ENCODE results near the gene HOXD11. TPM values are rescaled to one million over a fixed set of nuclear protein-coding genes. Genes with fewer than 3 reads are reported as not detected.

HOXD11 gene
- total and polyA plus RNA-seq, 4 donors, result 0.29 TPM; not detected in 3

GRCh38 chr2:176080540-176081375 lies 26.3 kb upstream of the HOXD11 start:
- H3K36me3 ChIP-seq (ENCODE audit: control insufficient read depth in 1 of 2, insufficient read depth in 2 of 2, low read length in 1 of 2), result no peaks in the 10 kb centered on the region
- 9% methylated on average over 67 to 68 of the region's 68 CpGs for whole genome bisulfite sequencing, 2 donors
- no peaks in the 10 kb centered on the region for H3K27me3 ChIP-seq (ENCODE audit: control insufficient read depth in 1 of 2, insufficient read depth in 2 of 2, low read length in 1 of 2)
- peaks cover 2% of the 10 kb centered on the region for H3K9me3 ChIP-seq (ENCODE audit: control insufficient read depth, low read length)
- H3K4me1 ChIP-seq (ENCODE audit: control insufficient read depth in 1 of 2, insufficient read depth in 2 of 2, low read length in 2 of 2), result no peaks in the 10 kb centered on the region
- ATAC-seq (ENCODE audit: low FRiP score) (no peak), DNase-seq (no peak)
- H3K4me3 ChIP-seq (ENCODE audit: low read length in 2 of 2), result peak overlapping the region in 1 of 2 donors; percentile 20
- intact Hi-C loops (cut with DNase I), result loop anchor here in 1 of 2 donors (10.0 kb wide), 1 partner anchor 1746 kb away; the partner anchor contains the start of gene SP9
- H3K27ac ChIP-seq (ENCODE audit: low read depth in 1 of 2, low read length in 2 of 2), result no peak overlapping the region

GRCh38 chr2:176081376-176081836 lies 25.7 kb upstream of the HOXD11 start:
- Histone ChIP-seq H3K27me3 (ENCODE audit: control insufficient read depth in 1 of 2, insufficient read depth in 2 of 2, low read length in 1 of 2) (no peaks in the 10 kb centered on the region), H3K27ac (ENCODE audit: low read depth in 1 of 2, low read length in 2 of 2) (no peak overlapping the region)
- no peak for DNase-seq

DNA sequence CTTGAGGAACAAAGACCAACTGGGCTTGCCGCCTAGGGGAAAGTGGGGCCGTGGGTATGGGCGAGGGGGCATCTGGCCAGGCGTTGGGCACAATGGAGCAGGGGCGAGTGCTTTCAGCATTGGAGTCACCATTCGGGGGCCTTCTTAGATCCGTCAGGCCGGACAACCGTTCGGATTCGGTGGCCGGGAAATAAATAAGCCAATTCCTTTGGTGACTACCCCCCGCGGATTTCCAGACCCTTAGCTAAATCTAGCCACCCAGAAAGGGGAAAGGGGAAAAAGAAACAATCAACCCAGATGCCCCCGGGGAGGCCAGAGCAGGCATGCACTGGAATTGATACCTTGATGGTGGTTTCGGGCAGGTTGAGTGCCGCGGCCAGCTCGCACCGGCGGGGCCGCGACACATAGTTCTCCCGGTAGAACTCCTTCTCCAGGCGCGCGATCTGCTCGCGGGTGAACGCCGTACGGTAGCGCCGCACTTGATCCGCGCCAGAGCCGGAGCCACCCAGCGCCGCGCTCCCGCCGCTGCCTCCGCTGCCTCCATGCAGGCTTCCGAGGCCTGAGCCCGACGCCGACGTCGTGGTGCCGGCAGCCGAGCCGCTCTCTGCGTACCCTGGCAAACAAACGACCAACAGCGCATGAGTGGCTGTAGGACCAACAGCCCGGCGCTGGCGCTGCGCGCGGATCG lies 25.1 kb upstream of the HOXD11 start:
- DNase-seq (no peak), ATAC-seq (ENCODE audit: low FRiP score) (no peak)
- Histone ChIP-seq H3K9me3 (ENCODE audit: control insufficient read depth, low read length) (peaks cover 2% of the 10 kb centered on the region), H3K27me3 (ENCODE audit: control insufficient read depth in 1 of 2, insufficient read depth in 2 of 2, low read length in 1 of 2) (no peaks in the 10 kb centered on the region), H3K27ac (ENCODE audit: low read depth in 1 of 2, low read length in 2 of 2) (no peak overlapping the region), H3K4me3 (ENCODE audit: low read length in 2 of 2) (no peak overlapping the region), H3K36me3 (ENCODE audit: control insufficient read depth in 1 of 2, insufficient read depth in 2 of 2, low read length in 1 of 2) (no peaks in the 10 kb centered on the region), H3K4me1 (ENCODE audit: control insufficient read depth in 1 of 2, insufficient read depth in 2 of 2, low read length in 2 of 2) (no peaks in the 10 kb centered on the region)
- WGBS, 2 donors, result 12% methylated on average over 62 of the region's 62 CpGs
- intact Hi-C loops (cut with DNase I), result loop anchor here in 1 of 2 donors (10.0 kb wide), 1 partner anchor 1747 kb away; the partner anchor contains the start of gene SP9

More at GRCh38 chr2:176081376-176081836, 25.7 kb upstream of the HOXD11 start:
- 12 to 13% methylated on average over 17 of the region's 17 CpGs for WGBS, 2 donors
- intact Hi-C loops (cut with DNase I), result loop anchor here in 1 of 2 donors (10.0 kb wide), 1 partner anchor 1747 kb away; the partner anchor contains the start of gene SP9
- Histone ChIP-seq H3K4me3 (ENCODE audit: low read length in 2 of 2) (no peak overlapping the region), H3K4me1 (ENCODE audit: control insufficient read depth in 1 of 2, insufficient read depth in 2 of 2, low read length in 2 of 2) (no peaks in the 10 kb centered on the region), H3K36me3 (ENCODE audit: control insufficient read depth in 1 of 2, insufficient read depth in 2 of 2, low read length in 1 of 2) (no peaks in the 10 kb centered on the region), H3K9me3 (ENCODE audit: control insufficient read depth, low read length) (peaks cover 2% of the 10 kb centered on the region)
- no peak for ATAC-seq (ENCODE audit: low FRiP score)

DNA sequence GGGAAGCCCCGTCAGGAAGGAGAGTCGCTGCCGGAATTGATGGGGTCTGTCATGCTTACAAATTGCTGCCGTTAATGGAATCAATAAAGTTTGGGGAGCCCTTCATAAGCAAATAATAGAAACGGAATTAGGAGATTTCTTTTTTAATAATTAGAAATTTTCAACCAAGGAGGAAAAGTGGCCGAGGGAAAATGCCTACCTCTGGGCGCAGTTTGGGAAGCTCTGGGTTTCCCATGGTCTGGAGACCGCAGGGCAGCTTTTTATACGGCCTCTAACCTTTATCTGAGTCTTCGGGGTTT lies 24.6 kb upstream of the HOXD11 start:
- H3K9me3 ChIP-seq (ENCODE audit: control insufficient read depth, low read length), result peaks cover 2% of the 10 kb centered on the region
- no peak overlapping the region for H3K27ac ChIP-seq (ENCODE audit: low read depth in 1 of 2, low read length in 2 of 2)
- WGBS, 2 donors, result 20 to 21% methylated on average over 10 of the region's 10 CpGs
- no peaks in the 10 kb centered on the region for H3K4me1 ChIP-seq (ENCODE audit: control insufficient read depth in 1 of 2, insufficient read depth in 2 of 2, low read length in 2 of 2)
- no peak overlapping the region for H3K4me3 ChIP-seq (ENCODE audit: low read length in 2 of 2)
- no peaks in the 10 kb centered on the region for H3K36me3 ChIP-seq (ENCODE audit: control insufficient read depth in 1 of 2, insufficient read depth in 2 of 2, low read length in 1 of 2)
- no peak for DNase-seq
- H3K27me3 ChIP-seq (ENCODE audit: control insufficient read depth in 1 of 2, insufficient read depth in 2 of 2, low read length in 1 of 2), result no peaks in the 10 kb centered on the region
- ATAC-seq (ENCODE audit: low FRiP score), result no peak
- intact Hi-C loops (cut with DNase I), result loop anchor here in 1 of 2 donors (10.0 kb wide), 1 partner anchor 1748 kb away; the partner anchor contains the start of gene SP9

GRCh38 chr2:176082824-176083751 lies 24.0 kb upstream of the HOXD11 start:
- intact Hi-C loops (cut with DNase I), result loop anchor here in 1 of 2 donors (10.0 kb wide), 1 partner anchor 1748 kb away; the partner anchor contains the start of gene SP9
- H3K9me3 ChIP-seq (ENCODE audit: control insufficient read depth, low read length), result peaks cover 2% of the 10 kb centered on the region
- no peak overlapping the region for H3K4me3 ChIP-seq (ENCODE audit: low read length in 2 of 2)
- no peaks in the 10 kb centered on the region for H3K36me3 ChIP-seq (ENCODE audit: control insufficient read depth in 1 of 2, insufficient read depth in 2 of 2, low read length in 1 of 2)
- no peaks in the 10 kb centered on the region for H3K27me3 ChIP-seq (ENCODE audit: control insufficient read depth in 1 of 2, insufficient read depth in 2 of 2, low read length in 1 of 2)
- H3K4me1 ChIP-seq (ENCODE audit: control insufficient read depth in 1 of 2, insufficient read depth in 2 of 2, low read length in 2 of 2), result no peaks in the 10 kb centered on the region
- ATAC-seq (ENCODE audit: low FRiP score), result no peak
- DNase-seq, result no peak
- WGBS, 2 donors, result 9% methylated on average over 66 of the region's 66 CpGs
- no peak overlapping the region for H3K27ac ChIP-seq (ENCODE audit: low read depth in 1 of 2, low read length in 2 of 2)

- Histone ChIP-seq H3K9me3 (ENCODE audit: control insufficient read depth, low read length) (peaks cover 2% of the 10 kb centered on the region), H3K27me3 (ENCODE audit: control insufficient read depth in 1 of 2, insufficient read depth in 2 of 2, low read length in 1 of 2) (no peaks in the 10 kb centered on the region), H3K36me3 (ENCODE audit: control insufficient read depth in 1 of 2, insufficient read depth in 2 of 2, low read length in 1 of 2) (no peaks in the 10 kb centered on the region), H3K4me1 (ENCODE audit: control insufficient read depth in 1 of 2, insufficient read depth in 2 of 2, low read length in 2 of 2) (no peaks in the 10 kb centered on the region), H3K4me3 (ENCODE audit: low read length in 2 of 2) (no peak within 1 kb of the TSS), H3K27ac (ENCODE audit: low read depth in 1 of 2, low read length in 2 of 2) (no peak within 1 kb of the TSS)
- no peak for DNase-seq
- no peak for ATAC-seq (ENCODE audit: low FRiP score)
- 19 to 23% methylated on average over 27 of the region's 27 CpGs for WGBS, 2 donors
- intact Hi-C loops (cut with DNase I), result loop anchor here in 1 of 2 donors (10.0 kb wide), 1 partner anchor 1749 kb away; the partner anchor contains the start of gene SP9
Measured at GRCh38 chr2:176083796-176084261, 23.3 kb upstream of the HOXD11 start, which contains the start of gene EVX2. EVX2 (minus strand) TSS chr2:176083962; CDS start chr2:176083776, 186 bp downstream.

GRCh38 chr2:176084611-176085119 lies 22.4 kb upstream of the HOXD11 start:
- intact Hi-C loops (cut with DNase I), result loop anchor here (5.0 to 10.0 kb wide), 3 partner anchors 717 to 1750 kb away; partner anchors contain the start of gene SP9 (in 1 of the 2)
- DNase-seq, result no peak
- WGBS, 2 donors, result 9 to 10% methylated on average over 24 to 26 of the region's 26 CpGs
- Histone ChIP-seq H3K27ac (ENCODE audit: low read depth in 1 of 2, low read length in 2 of 2) (no peak overlapping the region), H3K4me1 (ENCODE audit: control insufficient read depth in 1 of 2, insufficient read depth in 2 of 2, low read length in 2 of 2) (no peaks in the 10 kb centered on the region), H3K36me3 (ENCODE audit: control insufficient read depth in 1 of 2, insufficient read depth in 2 of 2, low read length in 1 of 2) (no peaks in the 10 kb centered on the region), H3K27me3 (ENCODE audit: control insufficient read depth in 1 of 2, insufficient read depth in 2 of 2, low read length in 1 of 2) (no peaks in the 10 kb centered on the region), H3K9me3 (ENCODE audit: control insufficient read depth, low read length) (peaks cover 2% of the 10 kb centered on the region), H3K4me3 (ENCODE audit: low read length in 2 of 2) (no peak overlapping the region)
- ATAC-seq (ENCODE audit: low FRiP score), result no peak

Measured in aorta (tissue), 5 donors.